GM12873 (cell line): Measurements from ENCODE around the gene RSPO3.

Source experiments
- TF ChIP-seq, protein P1 (sequence below): IDR thresholded peaks from 2 replicates; pipeline ENCODE4 v1.5.1; 2012; ENCODE audit warnings: low read depth, mild to moderate bottlenecking, moderate library complexity, low read length, control low read depth; ENCODE audit not compliant: insufficient read depth; ENCODE audit errors: missing control alignments

Gene RSPO3

DNA sequence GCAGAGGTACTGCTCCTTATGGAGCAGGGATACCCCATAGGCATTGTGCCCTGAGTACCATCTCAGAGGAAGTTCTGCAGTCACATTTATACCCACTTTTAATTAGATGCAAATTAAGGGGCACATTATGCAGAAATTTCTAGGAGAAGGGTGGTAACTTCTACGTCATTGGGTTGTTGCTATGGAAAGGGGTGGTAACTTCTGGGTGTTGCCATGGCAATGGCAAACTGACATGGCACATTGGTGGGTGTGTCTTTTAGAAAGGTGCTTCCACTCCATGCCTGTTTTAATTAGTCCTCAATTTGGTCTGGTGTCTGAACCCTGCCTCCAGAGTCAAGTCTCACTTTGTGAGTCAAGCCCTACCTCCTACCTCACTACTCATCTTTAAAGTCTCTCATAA, 42.0 kb downstream of the RSPO3 start:
- TF ChIP-seq, protein P1, sequence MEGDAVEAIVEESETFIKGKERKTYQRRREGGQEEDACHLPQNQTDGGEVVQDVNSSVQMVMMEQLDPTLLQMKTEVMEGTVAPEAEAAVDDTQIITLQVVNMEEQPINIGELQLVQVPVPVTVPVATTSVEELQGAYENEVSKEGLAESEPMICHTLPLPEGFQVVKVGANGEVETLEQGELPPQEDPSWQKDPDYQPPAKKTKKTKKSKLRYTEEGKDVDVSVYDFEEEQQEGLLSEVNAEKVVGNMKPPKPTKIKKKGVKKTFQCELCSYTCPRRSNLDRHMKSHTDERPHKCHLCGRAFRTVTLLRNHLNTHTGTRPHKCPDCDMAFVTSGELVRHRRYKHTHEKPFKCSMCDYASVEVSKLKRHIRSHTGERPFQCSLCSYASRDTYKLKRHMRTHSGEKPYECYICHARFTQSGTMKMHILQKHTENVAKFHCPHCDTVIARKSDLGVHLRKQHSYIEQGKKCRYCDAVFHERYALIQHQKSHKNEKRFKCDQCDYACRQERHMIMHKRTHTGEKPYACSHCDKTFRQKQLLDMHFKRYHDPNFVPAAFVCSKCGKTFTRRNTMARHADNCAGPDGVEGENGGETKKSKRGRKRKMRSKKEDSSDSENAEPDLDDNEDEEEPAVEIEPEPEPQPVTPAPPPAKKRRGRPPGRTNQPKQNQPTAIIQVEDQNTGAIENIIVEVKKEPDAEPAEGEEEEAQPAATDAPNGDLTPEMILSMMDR, result no peak

DNA sequence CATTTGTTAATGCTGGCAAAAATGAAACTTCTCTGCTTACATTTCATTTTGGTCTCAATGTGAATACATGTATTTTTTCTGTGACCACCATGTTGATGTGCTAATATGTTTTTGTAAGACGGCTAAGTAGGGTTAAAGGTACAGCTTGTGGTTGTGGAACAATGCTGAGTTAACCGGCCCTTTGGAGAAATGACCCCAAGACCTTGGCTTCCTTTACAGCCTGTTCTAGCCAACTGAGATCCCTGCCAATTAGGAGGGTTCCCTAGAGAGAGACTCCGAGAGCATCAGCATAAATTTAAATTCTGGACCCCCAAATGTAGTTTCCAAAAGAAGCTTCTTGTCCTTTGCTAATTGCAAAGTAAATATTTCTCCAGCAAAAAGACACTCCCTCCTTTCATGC, 44.4 kb downstream of the RSPO3 start:
- TF ChIP-seq, protein P1, result no peak

DNA sequence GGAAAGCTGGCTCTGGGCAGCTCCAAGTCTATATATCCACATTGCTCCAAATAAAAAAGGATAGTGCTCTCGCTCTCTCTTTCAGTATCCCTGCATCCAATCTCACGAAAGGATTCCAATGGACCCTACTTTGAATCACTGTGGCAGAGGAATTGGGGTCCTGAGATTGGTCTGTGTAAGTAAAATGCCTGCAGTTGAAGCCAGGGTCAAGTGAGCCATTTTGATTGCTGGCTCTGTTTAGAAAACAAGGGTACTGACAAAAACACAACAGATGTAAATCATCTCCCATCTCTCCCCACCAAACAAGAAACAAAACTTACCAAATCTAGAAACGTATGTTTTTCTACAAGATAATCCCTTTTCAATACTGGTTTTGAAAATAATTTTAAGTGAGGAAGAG, 45.6 kb downstream of the RSPO3 start:
- TF ChIP-seq, protein P1, result no peak

DNA sequence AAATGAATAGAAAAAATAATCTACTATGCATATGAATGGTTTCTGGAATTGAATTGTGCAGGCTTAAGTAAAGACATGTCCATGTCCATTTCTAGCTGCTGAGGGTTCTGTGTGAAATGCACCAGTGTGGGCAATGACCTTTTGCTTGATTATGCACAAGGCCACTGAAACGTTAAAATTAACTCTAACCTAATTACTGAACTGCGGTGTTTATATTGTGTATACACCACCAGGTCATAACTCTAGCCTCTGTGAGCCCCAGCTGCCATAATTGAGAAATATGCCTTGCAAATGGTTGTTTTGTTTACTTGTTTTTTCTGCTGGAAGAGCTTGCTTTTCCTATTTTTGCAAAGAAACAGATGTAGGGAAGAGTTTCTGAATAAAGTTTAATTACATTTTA, 46.1 kb downstream of the RSPO3 start:
- TF ChIP-seq, protein P1, result no peak

DNA sequence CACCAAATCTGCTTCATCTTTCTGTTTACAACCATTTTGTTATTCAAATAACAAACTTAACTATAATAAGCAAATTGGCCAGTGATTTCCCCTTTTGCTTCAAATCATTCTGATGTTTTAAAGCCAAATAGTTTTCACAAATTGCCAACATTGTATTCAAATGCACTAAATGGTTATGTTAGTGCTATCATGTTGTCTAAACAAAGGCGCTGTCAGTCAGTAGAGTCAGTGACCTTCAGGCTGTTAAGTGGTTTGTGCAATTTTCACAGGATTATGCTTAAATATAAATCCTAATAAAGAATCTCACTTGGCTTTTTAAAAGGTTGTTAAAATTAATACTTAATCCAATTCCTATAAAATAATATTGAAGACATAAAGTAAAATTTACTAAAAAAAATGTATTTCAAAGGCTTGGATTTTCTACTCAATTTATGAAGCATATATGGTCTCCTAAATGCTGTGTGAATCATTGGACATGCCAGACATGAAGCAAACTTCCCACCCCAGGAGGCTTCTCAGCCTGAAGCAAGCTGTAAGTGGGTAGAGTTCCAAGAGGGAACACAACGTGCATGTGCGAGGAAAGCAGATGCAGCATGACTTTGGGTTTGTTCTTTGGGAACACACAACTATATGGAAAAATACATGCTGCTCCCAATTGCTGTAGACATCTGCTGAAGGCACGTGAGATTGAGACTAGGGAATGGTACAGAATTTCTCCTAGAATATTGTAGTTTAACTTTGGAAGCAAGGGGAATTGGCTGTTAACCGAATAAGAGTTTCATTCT, 54.9 kb downstream of the RSPO3 start:
- TF ChIP-seq, protein P1, result no peak

DNA sequence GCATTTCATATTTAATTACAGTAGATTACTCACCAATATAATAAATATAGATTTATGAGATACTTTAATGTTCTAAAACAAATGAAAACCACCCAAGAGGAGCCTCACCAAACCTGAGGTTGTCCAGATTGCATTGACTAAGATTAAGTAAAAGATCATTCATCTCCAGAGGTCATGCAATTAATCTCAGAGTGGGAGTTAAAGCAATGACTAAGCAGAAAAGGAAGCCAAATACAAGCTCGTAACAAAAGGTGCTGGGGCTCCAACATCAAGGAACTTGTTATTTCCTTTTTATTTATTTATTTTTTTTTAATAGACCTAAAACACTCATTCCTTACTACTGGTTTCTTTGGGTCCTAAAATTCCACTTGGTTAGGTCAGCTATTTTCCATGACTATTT, 57.7 kb downstream of the RSPO3 start:
- TF ChIP-seq, protein P1, result no peak

DNA sequence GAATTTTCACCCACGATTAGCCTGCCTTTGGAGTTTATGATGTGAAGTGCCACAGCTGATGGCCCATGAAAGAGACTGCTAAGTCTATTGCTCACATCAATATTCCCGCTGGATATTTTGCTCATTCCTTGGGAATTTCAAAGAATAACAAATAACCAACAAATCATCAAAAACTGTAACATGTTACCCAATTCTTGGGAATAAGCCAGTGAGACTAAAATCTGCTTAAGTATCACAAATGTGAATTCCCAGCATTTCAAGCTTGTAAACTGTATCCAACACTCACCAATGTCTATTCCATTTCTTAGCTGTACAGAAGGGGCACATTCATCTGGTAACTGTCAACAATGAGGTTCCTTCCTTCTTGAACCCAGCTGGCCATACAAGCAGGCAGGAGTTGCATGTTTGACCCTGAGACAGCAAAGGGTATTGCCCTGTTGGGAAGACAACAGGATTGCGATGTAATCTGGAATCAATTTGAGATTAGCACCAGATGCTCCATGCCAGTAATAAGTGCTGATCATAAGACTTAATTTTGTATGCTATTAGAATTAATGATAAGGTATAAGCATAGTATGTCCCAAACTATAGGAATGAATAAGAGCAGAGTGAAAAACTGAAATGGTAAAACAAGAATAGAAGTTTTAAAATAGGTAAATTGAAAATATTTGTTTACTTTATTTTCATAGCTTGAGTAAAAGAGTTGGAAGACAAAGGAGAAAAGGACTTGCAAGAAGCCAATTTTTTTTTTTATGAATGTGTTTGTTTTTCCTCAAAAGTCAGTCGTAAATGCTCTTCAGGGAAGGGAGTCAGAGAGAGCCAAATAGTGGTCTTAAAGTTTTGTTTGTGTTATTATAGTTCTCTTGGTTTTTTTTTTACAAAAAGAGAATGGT, 58.8 kb downstream of the RSPO3 start:
- TF ChIP-seq, protein P1, result no peak
